WTC11 (cell line): ENCODE measurements around the gene JAKMIP1.

Source experiments
- ELF4 ChIP-seq: sonication (generic); formaldehyde crosslinking; IDR thresholded peaks from 2 replicates; pipeline ENCODE4 v1.8.1; 2022; ENCODE audit warnings: low read depth, mild to moderate bottlenecking, moderate library complexity, missing genetic modification reagents
- FOXJ3 ChIP-seq: sonication (generic); formaldehyde crosslinking; IDR thresholded peaks from 2 replicates; pipeline ENCODE4 v1.9.0; 2021; ENCODE audit warnings: missing genetic modification reagents, mild to moderate bottlenecking, borderline replicate concordance
- IRF2 ChIP-seq: sonication (generic); formaldehyde crosslinking; IDR thresholded peaks from 2 replicates; pipeline ENCODE4 v1.8.0; 2022; ENCODE audit warnings: low read depth, missing genetic modification reagents, borderline replicate concordance
- NFYB ChIP-seq: sonication (generic); formaldehyde crosslinking; conservative IDR thresholded peaks from 2 replicates; pipeline ENCODE4 v1.8.0; 2022; ENCODE audit warnings: low read depth, missing genetic modification reagents
- SOX15 ChIP-seq: fragments of 250-450 bp; sonication (Bioruptor Pico); IDR thresholded peaks from 2 replicates; pipeline ENCODE4 v1.9.0; 2021; ENCODE audit warnings: mild to moderate bottlenecking
- TCF7 ChIP-seq: sonication (generic); formaldehyde crosslinking; IDR thresholded peaks from 2 replicates; pipeline ENCODE4 v1.8.0; 2022; ENCODE audit warnings: mild to moderate bottlenecking, low read depth, missing genetic modification reagents, moderate library complexity
- TF ChIP-seq, protein P1 (sequence below): sonication (generic); formaldehyde crosslinking; IDR thresholded peaks from 2 replicates; pipeline ENCODE4 v1.8.1; 2022; ENCODE audit warnings: low read depth, missing genetic modification reagents, borderline replicate concordance
- TF ChIP-seq, protein P2 (sequence below): fragments of 200-600 bp; IDR thresholded peaks from 2 replicates; pipeline ENCODE4 v1.8.0; 2022; ENCODE audit warnings: antibody characterized with exemption
- TF ChIP-seq, protein P3 (sequence below): sonication (generic); formaldehyde crosslinking; conservative IDR thresholded peaks from 2 replicates; pipeline ENCODE4 v1.8.1; 2022; ENCODE audit warnings: mild to moderate bottlenecking, missing genetic modification reagents

DNA sequence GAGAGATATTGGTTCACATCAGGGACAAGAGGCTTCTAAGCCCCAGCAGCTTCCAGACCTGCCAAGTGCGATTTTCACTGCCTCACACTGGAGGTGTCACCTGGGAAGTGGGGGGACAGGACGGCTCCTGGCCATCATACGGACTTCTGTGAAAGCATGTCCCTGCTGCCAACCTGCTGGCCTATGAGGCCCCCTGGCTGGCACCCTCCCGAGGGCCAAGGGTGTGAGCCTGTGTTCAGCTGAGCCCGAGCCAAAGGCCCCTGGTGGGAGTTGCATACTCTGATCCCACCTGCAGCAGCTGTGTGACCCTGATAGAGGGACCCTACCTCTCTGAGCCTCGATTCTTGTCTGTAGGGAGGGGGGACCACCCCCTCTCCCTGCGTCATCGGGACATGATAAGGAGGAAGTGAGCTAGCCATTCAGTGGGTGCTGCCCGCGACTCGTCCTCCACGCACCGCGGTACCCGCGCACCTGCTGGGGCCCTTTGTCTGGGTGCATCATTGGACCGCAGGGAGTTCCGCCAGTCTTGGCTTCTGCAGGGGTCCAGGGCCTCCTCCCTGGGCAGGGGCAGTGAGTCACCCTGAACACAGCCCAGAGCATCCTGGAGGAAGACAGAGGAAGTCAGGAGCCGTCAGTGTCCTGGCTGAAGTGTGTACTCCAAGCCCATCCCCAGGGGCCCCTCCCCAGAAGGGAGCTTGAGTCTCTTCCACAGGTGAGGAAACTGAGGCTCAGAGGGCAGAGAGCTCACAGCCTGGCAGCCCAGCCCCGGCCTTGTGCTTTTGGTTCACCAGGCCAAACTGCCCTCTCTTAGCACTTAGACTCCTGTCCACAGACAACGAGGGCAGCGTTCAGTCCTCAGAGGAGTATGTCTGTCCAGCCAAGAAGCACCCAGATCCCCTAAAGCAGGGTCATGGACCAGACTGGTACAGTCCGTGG, 206.2 kb downstream of the JAKMIP1 start:
- TF ChIP-seq, protein P1, sequence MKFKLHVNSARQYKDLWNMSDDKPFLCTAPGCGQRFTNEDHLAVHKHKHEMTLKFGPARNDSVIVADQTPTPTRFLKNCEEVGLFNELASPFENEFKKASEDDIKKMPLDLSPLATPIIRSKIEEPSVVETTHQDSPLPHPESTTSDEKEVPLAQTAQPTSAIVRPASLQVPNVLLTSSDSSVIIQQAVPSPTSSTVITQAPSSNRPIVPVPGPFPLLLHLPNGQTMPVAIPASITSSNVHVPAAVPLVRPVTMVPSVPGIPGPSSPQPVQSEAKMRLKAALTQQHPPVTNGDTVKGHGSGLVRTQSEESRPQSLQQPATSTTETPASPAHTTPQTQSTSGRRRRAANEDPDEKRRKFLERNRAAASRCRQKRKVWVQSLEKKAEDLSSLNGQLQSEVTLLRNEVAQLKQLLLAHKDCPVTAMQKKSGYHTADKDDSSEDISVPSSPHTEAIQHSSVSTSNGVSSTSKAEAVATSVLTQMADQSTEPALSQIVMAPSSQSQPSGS (CRISPR knock-in tag): no peak
- TF ChIP-seq, protein P2, sequence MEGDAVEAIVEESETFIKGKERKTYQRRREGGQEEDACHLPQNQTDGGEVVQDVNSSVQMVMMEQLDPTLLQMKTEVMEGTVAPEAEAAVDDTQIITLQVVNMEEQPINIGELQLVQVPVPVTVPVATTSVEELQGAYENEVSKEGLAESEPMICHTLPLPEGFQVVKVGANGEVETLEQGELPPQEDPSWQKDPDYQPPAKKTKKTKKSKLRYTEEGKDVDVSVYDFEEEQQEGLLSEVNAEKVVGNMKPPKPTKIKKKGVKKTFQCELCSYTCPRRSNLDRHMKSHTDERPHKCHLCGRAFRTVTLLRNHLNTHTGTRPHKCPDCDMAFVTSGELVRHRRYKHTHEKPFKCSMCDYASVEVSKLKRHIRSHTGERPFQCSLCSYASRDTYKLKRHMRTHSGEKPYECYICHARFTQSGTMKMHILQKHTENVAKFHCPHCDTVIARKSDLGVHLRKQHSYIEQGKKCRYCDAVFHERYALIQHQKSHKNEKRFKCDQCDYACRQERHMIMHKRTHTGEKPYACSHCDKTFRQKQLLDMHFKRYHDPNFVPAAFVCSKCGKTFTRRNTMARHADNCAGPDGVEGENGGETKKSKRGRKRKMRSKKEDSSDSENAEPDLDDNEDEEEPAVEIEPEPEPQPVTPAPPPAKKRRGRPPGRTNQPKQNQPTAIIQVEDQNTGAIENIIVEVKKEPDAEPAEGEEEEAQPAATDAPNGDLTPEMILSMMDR: no peak
- TF ChIP-seq IRF2 (CRISPR knock-in tag) (no peak), FOXJ3 (CRISPR knock-in tag) (no peak), NFYB (CRISPR knock-in tag) (no peak), ELF4 (CRISPR knock-in tag) (no peak), SOX15 (no peak), TCF7 (CRISPR knock-in tag) (no peak)
- TF ChIP-seq, protein P3, sequence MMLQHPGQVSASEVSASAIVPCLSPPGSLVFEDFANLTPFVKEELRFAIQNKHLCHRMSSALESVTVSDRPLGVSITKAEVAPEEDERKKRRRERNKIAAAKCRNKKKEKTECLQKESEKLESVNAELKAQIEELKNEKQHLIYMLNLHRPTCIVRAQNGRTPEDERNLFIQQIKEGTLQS (CRISPR knock-in tag): no peak
